AG04449 (cell line): ENCODE results near the gene LBH.

ENCODE experiments used
- CTCF ChIA-PET: fragments of 350-600 bp; formaldehyde crosslinking; extraction: SDS; loops from one replicate; lab custom pipeline; 2021; ENCODE audit warnings: antibody characterized with exemption; lab: Yijun Ruan, JAX
- POLR2A ChIA-PET: fragments of 400-600, 350-600 bp; formaldehyde crosslinking; extraction: SDS; loops from one replicate; lab custom pipeline; 2020; ENCODE audit warnings: antibody characterized with exemption, inconsistent platforms; lab: Yijun Ruan, JAX
- DNase-seq: peaks from one replicate; pipeline ENCODE4 v3.0.0-alpha.2; 2010; ENCODE audit warnings: low read depth, low spot score
- H3K4me3 ChIP-seq: 2 replicates; pipeline ENCODE4 v1.5.1; 2011; ENCODE audit warnings: low read depth, mild to moderate bottlenecking, control low read depth, low read length
- TF ChIP-seq, protein P1 (sequence below): IDR thresholded peaks from one replicate; pipeline ENCODE4 v1.5.1; 2011; ENCODE audit warnings: mild to moderate bottlenecking, moderate library complexity, low read length, control low read depth, inconsistent platforms; ENCODE audit not compliant: insufficient read depth; ENCODE audit errors: missing control alignments

The LBH gene

DNA sequence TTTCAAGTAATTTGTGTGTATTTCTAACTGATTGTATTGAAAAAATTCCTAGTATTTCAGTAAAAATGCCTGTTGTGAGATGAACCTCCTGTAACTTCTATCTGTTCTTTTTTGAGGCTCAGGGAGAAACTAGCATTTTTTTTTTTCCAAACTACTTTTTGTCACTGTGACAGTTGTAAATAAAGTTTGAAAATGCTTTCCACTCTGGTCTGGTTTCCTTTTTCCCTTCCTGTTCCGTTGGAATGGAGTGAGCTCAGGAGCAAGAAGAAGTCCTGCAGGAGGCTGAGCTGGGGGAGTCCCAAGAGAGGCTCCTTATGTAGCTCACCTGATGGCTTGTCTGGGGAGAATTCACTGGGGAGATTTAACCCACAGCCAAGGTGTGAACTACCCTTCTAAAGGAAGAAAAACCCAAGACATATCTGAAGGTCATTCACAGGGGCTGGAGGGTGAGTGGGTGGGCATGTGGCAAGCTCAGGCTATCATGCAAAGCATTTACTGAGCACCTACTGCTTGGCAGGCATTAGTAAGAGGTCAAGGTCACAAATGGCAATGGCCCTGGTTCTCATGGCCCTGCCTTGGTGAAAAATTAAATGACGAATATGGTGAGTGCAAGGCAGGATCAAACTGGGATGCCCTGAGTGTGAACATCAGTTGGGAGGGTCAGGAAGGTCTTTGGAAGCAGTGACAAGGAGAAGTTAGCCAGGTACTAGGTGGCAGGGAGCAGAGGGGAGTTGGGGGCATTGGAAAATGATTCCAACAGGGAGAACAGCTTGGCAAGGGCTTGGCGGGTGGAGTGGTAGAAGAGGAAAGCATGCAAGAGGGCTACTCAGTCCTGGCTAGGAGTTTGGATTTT, 28.7 kb downstream of the LBH start:
- CTCF ChIA-PET, result interaction anchor here (0.8 kb wide), 1 partner anchor 452 kb away, joined by 3 read pairs; no protein-coding TSS in a partner anchor
- DNase-seq, result no peak
- no peak overlapping the region for H3K4me3 ChIP-seq
- POLR2A ChIA-PET, result no interaction called here
- TF ChIP-seq, protein P1, sequence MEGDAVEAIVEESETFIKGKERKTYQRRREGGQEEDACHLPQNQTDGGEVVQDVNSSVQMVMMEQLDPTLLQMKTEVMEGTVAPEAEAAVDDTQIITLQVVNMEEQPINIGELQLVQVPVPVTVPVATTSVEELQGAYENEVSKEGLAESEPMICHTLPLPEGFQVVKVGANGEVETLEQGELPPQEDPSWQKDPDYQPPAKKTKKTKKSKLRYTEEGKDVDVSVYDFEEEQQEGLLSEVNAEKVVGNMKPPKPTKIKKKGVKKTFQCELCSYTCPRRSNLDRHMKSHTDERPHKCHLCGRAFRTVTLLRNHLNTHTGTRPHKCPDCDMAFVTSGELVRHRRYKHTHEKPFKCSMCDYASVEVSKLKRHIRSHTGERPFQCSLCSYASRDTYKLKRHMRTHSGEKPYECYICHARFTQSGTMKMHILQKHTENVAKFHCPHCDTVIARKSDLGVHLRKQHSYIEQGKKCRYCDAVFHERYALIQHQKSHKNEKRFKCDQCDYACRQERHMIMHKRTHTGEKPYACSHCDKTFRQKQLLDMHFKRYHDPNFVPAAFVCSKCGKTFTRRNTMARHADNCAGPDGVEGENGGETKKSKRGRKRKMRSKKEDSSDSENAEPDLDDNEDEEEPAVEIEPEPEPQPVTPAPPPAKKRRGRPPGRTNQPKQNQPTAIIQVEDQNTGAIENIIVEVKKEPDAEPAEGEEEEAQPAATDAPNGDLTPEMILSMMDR, result no peak

- TF ChIP-seq, protein P1, result no peak
- H3K4me3 ChIP-seq, result no peak overlapping the region
- CTCF ChIA-PET, result interaction anchor here (1.1 to 1.6 kb wide), 2 partner anchors 96 to 451 kb away, joined by 3 to 4 read pairs; no protein-coding TSS in a partner anchor
- DNase-seq, result no peak
- POLR2A ChIA-PET, result no interaction called here
These were observed 29.6 kb downstream of the LBH start for GRCh38 chr2:30260941-30261340.

GRCh38 chr2:30261695-30262211, 30.4 kb downstream of the LBH start:
- DNase-seq, result no peak
- TF ChIP-seq, protein P1, result no peak
- CTCF ChIA-PET, result interaction anchor here (0.8 to 1.6 kb wide), 4 partner anchors 23 to 450 kb away, joined by 3 to 6 read pairs (median 4); no protein-coding TSS in a partner anchor
- POLR2A ChIA-PET, result no interaction called here
- H3K4me3 ChIP-seq, result no peak overlapping the region

DNA sequence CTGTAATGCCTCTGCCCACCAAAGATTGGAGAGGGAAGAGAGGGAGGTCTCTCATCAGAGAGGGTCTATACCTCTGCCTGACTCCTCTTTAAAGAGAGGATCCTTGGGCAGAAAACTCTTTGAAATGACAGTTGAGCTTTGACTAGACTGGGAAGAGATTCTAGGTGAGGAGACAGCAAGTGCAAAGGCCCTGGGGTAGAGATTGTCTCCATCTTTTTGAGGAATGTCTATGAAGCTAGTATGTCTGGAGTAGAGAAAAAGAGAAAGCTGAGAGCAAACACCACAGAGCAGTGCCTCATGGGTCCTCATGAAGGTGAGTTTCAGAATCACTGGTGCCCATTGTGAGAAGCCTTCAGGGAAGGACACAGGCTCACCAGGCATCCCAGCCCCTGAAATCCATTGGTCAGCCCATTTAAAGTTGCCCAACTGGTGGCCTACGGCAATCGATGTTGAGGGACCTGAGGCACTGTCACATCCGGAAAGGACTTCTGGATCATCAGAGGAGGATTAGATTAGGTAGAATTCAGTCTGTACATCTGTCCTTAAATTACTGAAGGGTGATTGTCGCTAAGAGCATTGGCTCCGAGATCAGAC, 31.5 kb downstream of the LBH start:
- POLR2A ChIA-PET, result interaction anchor here (1.0 kb wide), 1 partner anchor 31 kb away, joined by 4 read pairs; no protein-coding TSS in a partner anchor
- H3K4me3 ChIP-seq, result no peak overlapping the region
- TF ChIP-seq, protein P1, result no peak
- no peak for DNase-seq
- CTCF ChIA-PET, result interaction anchor here (1.5 to 1.6 kb wide), 2 partner anchors 24 to 449 kb away, joined by 4 to 6 read pairs; no protein-coding TSS in a partner anchor

DNA sequence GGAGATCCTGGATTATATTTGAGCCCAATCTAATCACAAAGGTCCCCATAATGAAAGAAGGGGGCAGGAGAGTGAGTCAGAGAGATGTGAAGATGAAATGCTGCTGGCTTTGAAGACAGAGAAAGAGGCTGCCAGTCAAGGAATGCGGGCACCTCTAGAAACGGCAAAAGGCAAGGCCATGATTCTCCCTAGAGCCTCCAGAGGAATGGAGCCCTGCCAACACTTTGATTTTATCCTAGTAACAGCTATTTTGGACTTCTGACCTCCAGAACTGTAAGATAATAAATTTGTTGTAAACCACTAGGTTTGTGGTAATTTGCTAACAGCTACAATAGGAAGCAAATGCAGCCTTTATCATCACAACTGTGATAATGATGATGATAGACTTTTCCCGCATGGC, 32.9 kb downstream of the LBH start:
- ChIA-PET POLR2A (interaction anchor here (0.7 to 0.9 kb wide), 2 partner anchors 15 to 17 kb away, joined by 3 read pairs; no protein-coding TSS in a partner anchor), CTCF (interaction anchor here (1.0 kb wide), 1 partner anchor 25 kb away, joined by 3 read pairs; no protein-coding TSS in a partner anchor)
- no peak for DNase-seq
- H3K4me3 ChIP-seq, result no peak overlapping the region
- TF ChIP-seq, protein P1, result no peak
